Activated naive CD8-positive, alpha-beta T cell (primary cell): ENCODE data around the gene CHD1.
"Not testable (repeated sequence)": the region's sequence is repeated elsewhere in the genome, so short reads cannot be mapped to it uniquely, and the experiment has no call there.

Experiments used
- H3K27ac Mint-ChIP-seq: one replicate; pipeline ENCODE4 v1.8.0; 2021; ENCODE audit warnings: mixed read lengths
- H3K27me3 Mint-ChIP-seq: one replicate; pipeline ENCODE4 v1.8.0; 2021; ENCODE audit warnings: mixed read lengths
- H3K36me3 Mint-ChIP-seq: one replicate; pipeline ENCODE4 v1.8.0; 2021; ENCODE audit warnings: mixed read lengths
- H3K4me1 Mint-ChIP-seq: one replicate; pipeline ENCODE4 v1.8.0; 2021; ENCODE audit warnings: low read depth, mixed read lengths
- H3K4me3 Mint-ChIP-seq: one replicate; pipeline ENCODE4 v1.8.0; 2021; ENCODE audit warnings: mild to moderate bottlenecking, mixed read lengths
- H3K9me3 Mint-ChIP-seq: one replicate; pipeline ENCODE4 v1.8.0; 2021; ENCODE audit warnings: low read depth, mixed read lengths

The CHD1 gene

DNA sequence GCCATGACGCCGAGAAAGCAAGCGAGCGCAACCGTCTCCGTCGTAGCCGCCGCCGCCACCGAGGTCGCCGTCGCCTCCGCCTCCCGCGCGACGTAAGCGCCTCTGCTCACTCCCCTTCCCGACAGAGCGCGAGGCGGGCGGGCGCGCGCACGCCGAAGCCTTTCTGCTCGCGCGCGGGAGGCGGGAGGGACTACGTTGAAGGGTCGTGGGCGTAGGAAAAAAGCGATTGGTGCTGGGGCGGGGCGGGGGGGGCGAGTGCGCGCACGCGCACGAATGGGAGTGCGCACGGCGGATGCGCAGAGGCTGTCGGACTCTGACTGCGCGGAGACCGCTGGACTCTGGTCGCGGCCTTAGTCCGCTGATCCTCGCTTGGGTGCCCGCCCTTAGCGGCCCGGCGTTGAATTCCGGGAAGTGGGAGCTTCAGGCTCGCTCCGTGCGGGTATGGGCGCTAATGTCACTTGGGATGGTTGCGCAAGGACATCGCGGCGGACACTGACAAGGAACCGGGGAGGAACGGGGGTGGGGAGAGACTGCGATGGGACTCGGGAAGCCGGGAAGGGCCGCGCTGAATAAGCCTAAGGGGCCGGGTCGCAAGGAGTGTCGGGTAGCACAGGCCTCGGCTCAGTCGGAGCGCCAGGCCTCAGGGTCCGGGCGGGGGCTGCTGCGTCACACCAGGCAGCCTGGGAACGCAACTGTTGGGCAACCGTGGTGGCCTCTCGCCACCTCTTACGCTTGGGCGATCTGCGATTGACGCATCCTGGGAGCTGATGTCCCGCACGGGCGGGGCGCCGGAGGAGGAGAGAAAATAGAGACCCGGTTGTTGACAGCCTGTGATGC is at the start of gene CHD1:
TSS of gene CHD1 (minus strand) at position 135 of the 837 bp plus-strand sequence. CDS start 2,621 bp downstream, outside the sequence.
- H3K36me3 Mint-ChIP-seq = peaks cover 5% of the 10 kb centered on the region
- peak within 1 kb of the TSS; percentile 98 for H3K4me3 Mint-ChIP-seq
- H3K27ac Mint-ChIP-seq = peak within 1 kb of the TSS; percentile 98
- H3K27me3 Mint-ChIP-seq = no peaks in the 10 kb centered on the region
- H3K4me1 Mint-ChIP-seq = peaks cover 69% of the 10 kb centered on the region
- no peaks in the 10 kb centered on the region for H3K9me3 Mint-ChIP-seq

DNA sequence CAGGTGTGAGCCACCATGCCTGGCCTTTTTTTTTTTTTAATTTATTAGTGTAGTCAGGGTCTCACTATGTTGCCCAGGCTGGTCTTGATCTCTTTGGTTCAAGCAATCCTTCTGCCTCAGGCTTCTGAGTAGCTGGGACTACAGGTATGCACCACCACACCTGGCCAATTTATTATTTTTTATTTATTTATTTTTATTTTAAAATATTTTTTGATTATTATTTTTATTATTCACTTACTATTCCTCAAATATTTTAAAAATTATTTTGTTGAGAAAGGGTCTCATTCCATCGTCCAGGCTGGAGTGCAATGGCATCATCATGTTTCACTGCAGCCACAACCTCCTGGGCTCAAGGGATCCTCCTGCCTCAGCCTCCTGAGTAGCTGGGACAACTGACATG is 49.7 kb upstream of the CHD1 start:
- H3K27ac Mint-ChIP-seq = no peak overlapping the region
- no peaks in the 10 kb centered on the region for H3K27me3 Mint-ChIP-seq
- no peaks in the 10 kb centered on the region for H3K36me3 Mint-ChIP-seq
- peaks cover 19% of the 10 kb centered on the region for H3K4me1 Mint-ChIP-seq
- H3K9me3 Mint-ChIP-seq = no peaks in the 10 kb centered on the region
- no peak overlapping the region for H3K4me3 Mint-ChIP-seq

GRCh38 chr5:98977723-98978122 is 48.9 kb upstream of the CHD1 start:
- peaks cover 19% of the 10 kb centered on the region for H3K4me1 Mint-ChIP-seq
- no peaks in the 10 kb centered on the region for H3K36me3 Mint-ChIP-seq
- H3K9me3 Mint-ChIP-seq = no peaks in the 10 kb centered on the region
- H3K27me3 Mint-ChIP-seq = no peaks in the 10 kb centered on the region
- H3K27ac Mint-ChIP-seq = no peak overlapping the region
- H3K4me3 Mint-ChIP-seq = no peak overlapping the region

DNA sequence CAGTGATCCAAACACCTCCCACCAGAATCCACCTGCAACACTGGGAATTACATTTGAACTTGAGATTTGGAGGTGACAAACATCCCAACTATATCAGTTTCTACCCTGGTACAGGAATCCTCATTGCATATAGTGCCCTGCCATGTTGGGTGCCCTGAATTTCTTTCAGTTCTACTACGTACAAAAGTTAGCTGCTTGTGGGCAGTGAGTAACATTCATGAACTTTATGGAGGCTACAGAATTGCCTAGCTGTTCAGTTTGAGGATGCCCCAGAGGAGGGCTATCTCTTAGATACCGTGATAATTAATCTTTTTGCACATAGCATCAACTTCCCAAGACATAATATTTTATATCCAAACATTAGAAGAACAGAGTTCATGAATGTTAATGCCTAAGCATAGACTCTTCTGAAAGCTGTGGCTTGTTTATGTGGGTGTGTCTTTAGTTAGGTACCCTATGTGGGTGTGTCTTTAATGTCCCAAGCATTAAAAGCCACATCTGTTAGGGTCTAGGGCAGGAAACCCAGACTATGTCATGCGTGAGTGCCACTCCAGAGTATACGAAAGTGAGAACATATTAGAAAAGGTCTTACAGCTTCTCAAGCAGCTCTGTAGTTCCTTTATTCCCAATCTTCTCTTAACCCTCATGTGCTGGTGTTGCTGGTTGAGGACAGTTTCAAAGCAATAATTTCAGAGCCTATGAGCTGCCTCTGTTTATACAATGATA is 47.0 kb upstream of the CHD1 start:
- peaks cover 19% of the 10 kb centered on the region for H3K4me1 Mint-ChIP-seq
- no peak overlapping the region for H3K4me3 Mint-ChIP-seq
- H3K27ac Mint-ChIP-seq = no peak overlapping the region
- H3K9me3 Mint-ChIP-seq = no peaks in the 10 kb centered on the region
- no peaks in the 10 kb centered on the region for H3K27me3 Mint-ChIP-seq
- H3K36me3 Mint-ChIP-seq = no peaks in the 10 kb centered on the region

DNA sequence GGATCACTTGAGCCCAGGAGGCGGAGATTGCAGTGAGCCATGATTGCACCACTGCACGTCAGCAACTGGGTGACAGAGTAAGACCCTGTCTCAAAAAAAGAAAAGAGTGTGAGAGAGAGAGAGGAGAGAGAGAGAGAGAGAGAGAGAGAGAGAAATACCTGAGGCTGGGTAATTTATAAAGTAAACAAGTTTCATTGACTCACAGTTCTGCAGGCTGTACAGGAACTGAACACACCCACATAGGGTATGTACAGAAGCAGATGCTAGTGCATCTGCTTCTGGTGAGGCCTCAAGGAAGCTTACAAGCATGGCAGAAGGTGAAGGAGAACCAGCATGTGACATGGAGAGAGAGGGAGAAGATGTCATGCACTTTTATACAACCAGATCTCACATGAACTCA is 46.4 kb upstream of the CHD1 start:
- no peak overlapping the region for H3K4me3 Mint-ChIP-seq
- H3K9me3 Mint-ChIP-seq = no peaks in the 10 kb centered on the region
- no peaks in the 10 kb centered on the region for H3K27me3 Mint-ChIP-seq
- H3K27ac Mint-ChIP-seq = no peak overlapping the region
- no peaks in the 10 kb centered on the region for H3K36me3 Mint-ChIP-seq
- H3K4me1 Mint-ChIP-seq = peaks cover 19% of the 10 kb centered on the region

- no peak overlapping the region for H3K27ac Mint-ChIP-seq
- no peak overlapping the region for H3K4me3 Mint-ChIP-seq
- peaks cover 10% of the 10 kb centered on the region for H3K9me3 Mint-ChIP-seq
- H3K4me1 Mint-ChIP-seq = no peaks in the 10 kb centered on the region
- no peaks in the 10 kb centered on the region for H3K36me3 Mint-ChIP-seq
- H3K27me3 Mint-ChIP-seq = no peaks in the 10 kb centered on the region
These were observed 40.6 kb upstream of the CHD1 start for GRCh38 chr5:98969400-98969799.

DNA sequence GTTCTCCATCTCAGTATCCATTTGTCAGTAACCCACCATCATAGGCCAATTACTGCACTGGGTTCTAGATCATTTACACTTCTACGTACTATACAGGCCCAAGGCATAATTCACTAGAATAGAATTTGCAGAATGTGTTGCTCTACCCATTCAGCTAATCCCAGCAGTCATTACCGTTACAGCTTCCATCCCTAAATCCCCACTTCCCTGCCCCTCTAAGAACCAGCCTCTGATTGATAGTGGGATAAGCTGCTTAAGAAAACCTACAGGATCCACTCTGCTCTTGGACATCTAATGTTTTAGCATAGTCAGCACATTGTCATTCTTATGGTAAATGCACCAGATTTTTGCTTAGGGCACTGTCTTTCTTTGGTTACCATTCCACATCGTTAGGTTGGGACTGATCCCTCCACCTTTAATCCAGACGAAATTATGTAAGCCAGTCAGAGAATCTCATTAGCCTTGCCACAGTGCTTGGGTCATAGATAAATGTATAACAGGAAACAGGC is 39.3 kb upstream of the CHD1 start:
- Mint-ChIP-seq H3K4me1 (no peaks in the 10 kb centered on the region), H3K9me3 (peaks cover 10% of the 10 kb centered on the region), H3K27ac (no peak overlapping the region), H3K4me3 (no peak overlapping the region), H3K36me3 (peaks cover 2% of the 10 kb centered on the region), H3K27me3 (no peaks in the 10 kb centered on the region)

DNA sequence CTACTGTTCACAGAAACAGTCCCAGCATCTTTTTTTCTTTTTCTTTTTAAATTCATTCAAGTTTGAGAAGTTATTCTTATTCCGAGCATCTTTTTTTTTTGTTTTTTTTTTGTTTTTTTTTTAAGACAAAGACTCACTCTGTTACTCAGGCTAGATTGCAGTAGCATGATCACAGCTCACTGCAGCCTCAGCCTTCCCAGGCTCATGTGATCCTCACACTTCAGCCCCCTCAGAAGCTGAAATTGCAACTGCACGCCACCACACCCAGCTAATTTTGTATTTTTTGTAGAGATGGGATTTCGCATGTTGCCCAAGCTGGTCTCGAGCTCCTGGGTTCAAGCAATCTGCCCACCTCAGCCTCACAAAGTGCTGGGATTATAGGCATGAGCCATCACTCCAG is 36.4 kb upstream of the CHD1 start:
- Mint-ChIP-seq H3K27me3 (no peaks in the 10 kb centered on the region), H3K9me3 (peaks cover 10% of the 10 kb centered on the region), H3K4me3 (no peak overlapping the region), H3K36me3 (peaks cover 4% of the 10 kb centered on the region), H3K27ac (no peak overlapping the region), H3K4me1 (no peaks in the 10 kb centered on the region)

GRCh38 chr5:98964621-98965020 is 35.8 kb upstream of the CHD1 start:
- H3K9me3 Mint-ChIP-seq = peaks cover 10% of the 10 kb centered on the region
- H3K4me1 Mint-ChIP-seq = no peaks in the 10 kb centered on the region
- H3K27ac Mint-ChIP-seq = no peak overlapping the region
- H3K4me3 Mint-ChIP-seq = no peak overlapping the region
- peaks cover 4% of the 10 kb centered on the region for H3K36me3 Mint-ChIP-seq
- H3K27me3 Mint-ChIP-seq = no peaks in the 10 kb centered on the region

- H3K4me3 Mint-ChIP-seq = no peak overlapping the region
- H3K4me1 Mint-ChIP-seq = no peaks in the 10 kb centered on the region
- H3K27ac Mint-ChIP-seq = no peak overlapping the region
- H3K36me3 Mint-ChIP-seq = peaks cover 4% of the 10 kb centered on the region
- no peaks in the 10 kb centered on the region for H3K27me3 Mint-ChIP-seq
- peaks cover 10% of the 10 kb centered on the region for H3K9me3 Mint-ChIP-seq
These were observed 34.2 kb upstream of the CHD1 start for GRCh38 chr5:98963019-98963418.

- Mint-ChIP-seq H3K4me1 (no peaks in the 10 kb centered on the region), H3K9me3 (peaks cover 10% of the 10 kb centered on the region), H3K4me3 (no peak overlapping the region), H3K36me3 (peaks cover 4% of the 10 kb centered on the region), H3K27me3 (no peaks in the 10 kb centered on the region), H3K27ac (no peak overlapping the region)
These were observed 33.8 kb upstream of the CHD1 start for GRCh38 chr5:98962587-98962986.

DNA sequence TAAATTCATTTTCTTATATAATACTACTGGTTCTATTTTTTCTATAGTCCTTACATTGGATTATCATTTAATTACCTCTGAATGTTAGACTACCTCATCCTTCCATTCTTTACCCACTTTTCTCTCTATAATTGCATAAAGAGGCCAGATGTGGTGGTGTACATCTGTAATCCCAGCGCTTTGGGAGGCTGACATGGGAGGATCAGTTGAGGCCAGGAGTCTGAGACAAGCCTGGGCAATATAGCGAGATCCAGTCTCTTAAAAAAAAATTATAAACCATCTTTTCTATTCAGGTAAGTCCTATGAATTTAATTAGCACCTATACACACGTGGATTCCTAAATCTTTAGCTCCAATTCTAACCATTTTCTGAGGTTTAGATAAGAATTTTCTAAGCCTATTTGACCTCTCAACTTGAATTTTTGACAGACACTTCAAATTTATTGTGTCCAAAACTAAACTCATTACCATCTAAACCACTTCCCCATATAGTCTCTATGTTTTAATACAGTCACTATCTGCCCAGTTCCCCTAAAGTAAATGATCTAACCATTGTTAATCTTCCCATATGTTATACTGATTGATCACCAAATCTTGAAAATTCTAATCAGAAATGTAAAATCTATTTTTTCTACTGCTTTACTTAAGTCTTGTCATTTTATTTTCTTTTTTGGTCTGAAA is 33.0 kb upstream of the CHD1 start:
- H3K27ac Mint-ChIP-seq = no peak overlapping the region
- no peaks in the 10 kb centered on the region for H3K4me1 Mint-ChIP-seq
- H3K27me3 Mint-ChIP-seq = no peaks in the 10 kb centered on the region

GRCh38 chr5:98957307-98957706 is 28.5 kb upstream of the CHD1 start:
- H3K27me3 Mint-ChIP-seq = no peaks in the 10 kb centered on the region
- H3K9me3 Mint-ChIP-seq = no peaks in the 10 kb centered on the region
- no peak overlapping the region for H3K4me3 Mint-ChIP-seq
- no peaks in the 10 kb centered on the region for H3K36me3 Mint-ChIP-seq
- H3K4me1 Mint-ChIP-seq = no peaks in the 10 kb centered on the region
- no peak overlapping the region for H3K27ac Mint-ChIP-seq

More for the DNA sequence above, 33.0 kb upstream of the CHD1 start:
- Mint-ChIP-seq H3K9me3 (peaks cover 7% of the 10 kb centered on the region), H3K36me3 (peaks cover 4% of the 10 kb centered on the region), H3K4me3 (no peak overlapping the region)

DNA sequence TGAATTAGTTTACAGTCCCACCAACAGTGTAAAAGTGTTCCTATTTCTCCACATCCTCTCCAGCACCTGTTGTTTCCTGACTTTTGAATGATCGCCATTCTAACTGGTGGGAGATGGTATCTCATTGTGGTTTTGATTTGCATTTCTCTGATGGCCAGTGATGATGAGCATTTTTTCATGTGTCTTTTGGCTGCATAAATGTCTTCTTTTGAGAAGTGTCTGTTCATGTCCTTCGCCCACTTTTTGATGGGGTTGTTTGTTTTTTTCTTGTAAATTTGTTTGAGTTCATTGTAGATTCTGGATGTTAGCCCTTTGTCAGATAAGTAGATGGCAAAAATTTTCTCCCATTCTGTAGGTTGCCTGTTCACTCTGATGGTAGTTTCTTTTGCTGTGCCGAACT is 27.1 kb upstream of the CHD1 start:
- not testable (repeated sequence) for H3K27me3 Mint-ChIP-seq, H3K9me3 Mint-ChIP-seq, H3K4me3 Mint-ChIP-seq, H3K4me1 Mint-ChIP-seq, H3K36me3 Mint-ChIP-seq, H3K27ac Mint-ChIP-seq

GRCh38 chr5:98955471-98955870 is 26.7 kb upstream of the CHD1 start:
- not testable (repeated sequence) for H3K36me3 Mint-ChIP-seq, H3K9me3 Mint-ChIP-seq, H3K4me1 Mint-ChIP-seq, H3K4me3 Mint-ChIP-seq, H3K27me3 Mint-ChIP-seq, H3K27ac Mint-ChIP-seq
